GM23248 (cell line): ENCODE measurements around the gene INPP5A. TPM values are rescaled to one million over a fixed set of nuclear protein-coding genes. Genes with fewer than 3 reads are reported as not detected.

Source experiments
- DNase-seq: peaks from one replicate; pipeline ENCODE4 v3.0.0-alpha.2; 2015
- H2AFZ ChIP-seq: fragments of 200-600 bp; sonication (generic); 2 replicates; pipeline ENCODE4 v1.6.1; 2016; ENCODE audit warnings: antibody characterized with exemption
- H3F3A ChIP-seq: fragments of 200-600 bp; sonication (generic); 2 replicates; pipeline ENCODE4 v1.6.1; 2016; ENCODE audit warnings: mild to moderate bottlenecking, antibody characterized with exemption, mixed run types; ENCODE audit not compliant: insufficient read depth
- H3K27ac ChIP-seq: fragments of 200-600 bp; sonication (generic); 2 replicates; pipeline ENCODE4 v1.5.1; 2016; ENCODE audit warnings: mild to moderate bottlenecking
- H3K27me3 ChIP-seq: fragments of 200-600 bp; sonication (generic); replicated peaks from 2 replicates; pipeline ENCODE4 v1.6.1; 2016; ENCODE audit warnings: mild to moderate bottlenecking; ENCODE audit not compliant: insufficient read depth
- H3K36me3 ChIP-seq: fragments of 200-600 bp; sonication (generic); 2 replicates; pipeline ENCODE4 v1.6.1; 2016; ENCODE audit warnings: low read depth, mild to moderate bottlenecking
- H3K4me1 ChIP-seq: fragments of 200-600 bp; sonication (generic); 2 replicates; pipeline ENCODE4 v1.6.1; 2016; ENCODE audit warnings: mild to moderate bottlenecking; ENCODE audit not compliant: insufficient read depth
- H3K4me2 ChIP-seq: fragments of 200-600 bp; sonication (generic); one replicate; pipeline ENCODE4 v1.6.1; 2016; ENCODE audit warnings: mild to moderate bottlenecking; ENCODE audit not compliant: unreplicated experiment
- H3K4me3 ChIP-seq: fragments of 200-600 bp; sonication (generic); 2 replicates; pipeline ENCODE4 v1.5.1; 2016; ENCODE audit warnings: mild to moderate bottlenecking
- H3K79me2 ChIP-seq: fragments of 200-600 bp; sonication (generic); 2 replicates; pipeline ENCODE4 v1.6.1; 2016; ENCODE audit warnings: mild to moderate bottlenecking; ENCODE audit not compliant: insufficient read depth
- H3K9ac ChIP-seq: fragments of 200-600 bp; sonication (generic); 2 replicates; pipeline ENCODE4 v1.6.1; 2016; ENCODE audit warnings: mild to moderate bottlenecking
- H3K9me2 ChIP-seq: fragments of 200-600 bp; sonication (generic); 2 replicates; pipeline ENCODE4 v1.6.1; 2016; ENCODE audit warnings: mixed run types, mild to moderate bottlenecking, moderate library complexity; ENCODE audit not compliant: insufficient read depth
- H3K9me3 ChIP-seq: fragments of 200-600 bp; sonication (generic); one replicate; pipeline ENCODE4 v1.6.1; 2017; ENCODE audit warnings: low read depth
- H4K20me1 ChIP-seq: fragments of 200-600 bp; sonication (generic); 2 replicates; pipeline ENCODE4 v1.6.0; 2016; ENCODE audit not compliant: insufficient read depth
- EZH2 ChIP-seq: fragments of 200-600 bp; sonication (generic); IDR thresholded peaks from 2 replicates; pipeline ENCODE4 v1.6.1; 2018; ENCODE audit warnings: antibody characterized with exemption, mild to moderate bottlenecking; ENCODE audit not compliant: insufficient read depth, poor library complexity, severe bottlenecking
- EZH2phosphoT487 ChIP-seq: fragments of 200-600 bp; sonication (generic); IDR thresholded peaks from 2 replicates; pipeline ENCODE4 v1.6.1; 2018; ENCODE audit warnings: antibody characterized with exemption, moderate library complexity, mild to moderate bottlenecking, low read depth; ENCODE audit not compliant: insufficient read depth
- WGBS, 2 experiments: methylation state at CpG; one replicate each; pipeline ENCODE4 v1.1.6; 2015 to 2017; ENCODE audit warnings: low lambda C conversion rate in 2 of 2, low coverage in 1 of 2; ENCODE audit errors: missing lambda C conversion rate in 2 of 2; 5-methylcytosine and 5-hydroxymethylcytosine counted together
- in situ Hi-C: fragments of 300-500 bp; cut with MboI; formaldehyde crosslinking; loops from 2 replicates; pipeline ENCODE4 v1.15.0; 2020
- polyA plus RNA-seq: library from polyadenylated mRNA; unstranded; fragments of >200 nt; fragmentation: Nextera tagmentation; extraction: Ambion mirVana; gene quantifications from 2 replicates; pipeline ENCODE4 v1.2.1, GENCODE V29; 2016
- total RNA-seq: library from RNA; depleted of rRNA; stranded (reverse); fragments of >200 nt; shearing (Covaris generic); gene quantifications from 2 replicates; pipeline ENCODE4 v1.2.3, GENCODE V29; 2014

The INPP5A gene
- total and polyA plus RNA-seq, 2 experiments from 2014 or later = 2.3 to 35.2 TPM

- Histone ChIP-seq H3K9me3 (no peaks in the 10 kb centered on the region), H3K4me2 (no peak overlapping the region), H2AFZ (no peak overlapping the region), H3K36me3 (no peaks in the 10 kb centered on the region), H3K79me2 (no peaks in the 10 kb centered on the region), H3K4me1 (peaks cover 30% of the 10 kb centered on the region), H3K27ac (no peak overlapping the region), H3F3A (peaks cover 9% of the 10 kb centered on the region), H3K27me3 (no peaks in the 10 kb centered on the region), H3K9ac (no peak overlapping the region), H3K9me2 (no peaks in the 10 kb centered on the region), H3K4me3 (no peak overlapping the region), H4K20me1 (no peaks in the 10 kb centered on the region)
- in situ Hi-C loops = no loop called here
- TF ChIP-seq EZH2phosphoT487 (no peak), EZH2 (no peak)
- DNase-seq = no peak
- WGBS, 2 experiments = 94 to 95% methylated on average over 22 to 23 of the region's 23 CpGs
Observed at GRCh38 chr10:132524443-132525285, 12.9 kb upstream of the INPP5A start.

- peaks cover 18% of the 10 kb centered on the region for H3K4me1 ChIP-seq
- H3K79me2 ChIP-seq = no peaks in the 10 kb centered on the region
- DNase-seq = peak; percentile 97
- peaks cover 9% of the 10 kb centered on the region for H3F3A ChIP-seq
- no peak overlapping the region for H2AFZ ChIP-seq
- peak overlapping the region; percentile 34 for H3K9ac ChIP-seq
- peak overlapping the region; percentile 51 for H3K4me2 ChIP-seq
- H3K27ac ChIP-seq = peak overlapping the region; percentile 69
- in situ Hi-C loops = no loop called here
- peaks cover 2% of the 10 kb centered on the region for H3K9me3 ChIP-seq
- no peaks in the 10 kb centered on the region for H4K20me1 ChIP-seq
- H3K9me2 ChIP-seq = no peaks in the 10 kb centered on the region
- 32% methylated on average over 16 of the region's 16 CpGs for WGBS, 2 experiments
- H3K36me3 ChIP-seq = no peaks in the 10 kb centered on the region
- TF ChIP-seq EZH2phosphoT487 (no peak), EZH2 (no peak)
- no peaks in the 10 kb centered on the region for H3K27me3 ChIP-seq
- H3K4me3 ChIP-seq = no peak overlapping the region
Observed at GRCh38 chr10:132526676-132527075, 10.9 kb upstream of the INPP5A start.

GRCh38 chr10:132527339-132528063, 10.1 kb upstream of the INPP5A start:
- peak overlapping the region; percentile 29 for H3K9ac ChIP-seq
- in situ Hi-C loops = no loop called here
- H3K4me2 ChIP-seq = peak overlapping the region; percentile 51
- TF ChIP-seq EZH2 (no peak), EZH2phosphoT487 (no peak)
- H3K9me2 ChIP-seq = no peaks in the 10 kb centered on the region
- H3K4me1 ChIP-seq = peaks cover 22% of the 10 kb centered on the region
- H4K20me1 ChIP-seq = no peaks in the 10 kb centered on the region
- DNase-seq = peak; percentile 41
- WGBS, 2 experiments = 48 to 50% methylated on average over 21 of the region's 21 CpGs
- no peak overlapping the region for H3K4me3 ChIP-seq
- H3K27me3 ChIP-seq = no peaks in the 10 kb centered on the region
- H3K27ac ChIP-seq = peak overlapping the region; percentile 69
- no peak overlapping the region for H2AFZ ChIP-seq
- H3K9me3 ChIP-seq = peaks cover 2% of the 10 kb centered on the region
- H3K36me3 ChIP-seq = no peaks in the 10 kb centered on the region
- no peaks in the 10 kb centered on the region for H3K79me2 ChIP-seq
- H3F3A ChIP-seq = peaks cover 12% of the 10 kb centered on the region

GRCh38 chr10:132528064-132528691, 9.4 kb upstream of the INPP5A start:
- H3K4me1 ChIP-seq = peaks cover 28% of the 10 kb centered on the region
- H2AFZ ChIP-seq = no peak overlapping the region
- in situ Hi-C loops = no loop called here
- no peaks in the 10 kb centered on the region for H3K36me3 ChIP-seq
- no peaks in the 10 kb centered on the region for H3K79me2 ChIP-seq
- 24 to 27% methylated on average over 11 of the region's 11 CpGs for WGBS, 2 experiments
- no peak for TF ChIP-seq EZH2
- no peak for TF ChIP-seq EZH2phosphoT487
- H3K4me3 ChIP-seq = no peak overlapping the region
- peaks cover 16% of the 10 kb centered on the region for H3F3A ChIP-seq
- H4K20me1 ChIP-seq = no peaks in the 10 kb centered on the region
- no peak overlapping the region for H3K27ac ChIP-seq
- H3K4me2 ChIP-seq = no peak overlapping the region
- no peak overlapping the region for H3K9ac ChIP-seq
- DNase-seq = no peak
- peaks cover 2% of the 10 kb centered on the region for H3K9me3 ChIP-seq
- H3K27me3 ChIP-seq = no peaks in the 10 kb centered on the region
- H3K9me2 ChIP-seq = no peaks in the 10 kb centered on the region
